Dedifferentiated amniotic fluid mesenchymal stem cell (primary cell): ENCODE results near the gene PCOLCE2.

Experiments used
- DNase-seq: peaks from one replicate; pipeline ENCODE4 v3.0.0-alpha.2; 2016; ENCODE audit errors: extremely low spot score

Gene PCOLCE2

GRCh38 chr3:142808103-142808917, 80.6 kb downstream of the PCOLCE2 start:
- DNase-seq: peak; percentile 17

DNA sequence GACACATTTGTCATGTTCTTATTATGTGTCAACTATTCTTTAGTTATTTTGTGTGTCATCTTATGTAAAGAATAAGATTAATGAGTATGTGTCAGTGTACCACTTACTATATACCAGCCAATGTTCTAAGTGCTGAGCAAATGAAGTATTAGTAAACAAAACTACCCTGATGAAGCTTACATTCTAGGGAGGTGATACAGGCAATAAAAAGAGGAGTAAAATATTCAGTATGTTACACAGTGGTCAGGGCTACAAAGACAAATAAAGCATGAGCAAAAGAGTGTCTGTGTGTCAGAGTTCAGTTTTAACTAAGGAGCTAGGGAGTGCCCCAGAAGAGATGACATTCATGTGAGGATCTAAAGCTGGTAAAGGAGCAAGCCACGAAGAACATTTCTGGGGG, 86.0 kb downstream of the PCOLCE2 start:
- DNase-seq: no peak

DNA sequence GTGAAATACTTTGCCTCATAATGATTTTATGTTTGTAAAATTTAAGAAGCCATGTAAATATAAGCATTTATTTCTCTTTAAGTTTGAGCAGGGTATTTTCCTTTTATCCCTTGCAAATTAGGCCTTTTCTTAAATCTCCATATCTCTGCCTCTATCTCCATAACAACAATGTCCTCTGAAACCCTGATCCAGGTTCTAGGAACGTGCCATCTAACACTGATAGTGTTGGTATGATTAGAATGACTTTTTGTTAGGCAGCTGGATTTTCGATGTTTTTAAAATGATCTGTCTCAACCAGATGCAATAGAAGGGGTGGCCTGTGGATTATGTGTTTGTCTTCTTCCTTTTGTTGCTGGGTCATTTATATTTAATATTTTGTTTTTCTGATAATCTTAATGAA, 87.1 kb downstream of the PCOLCE2 start:
- no peak for DNase-seq

- no peak for DNase-seq
Observed at GRCh38 chr3:142796823-142797222, 92.1 kb downstream of the PCOLCE2 start.

DNA sequence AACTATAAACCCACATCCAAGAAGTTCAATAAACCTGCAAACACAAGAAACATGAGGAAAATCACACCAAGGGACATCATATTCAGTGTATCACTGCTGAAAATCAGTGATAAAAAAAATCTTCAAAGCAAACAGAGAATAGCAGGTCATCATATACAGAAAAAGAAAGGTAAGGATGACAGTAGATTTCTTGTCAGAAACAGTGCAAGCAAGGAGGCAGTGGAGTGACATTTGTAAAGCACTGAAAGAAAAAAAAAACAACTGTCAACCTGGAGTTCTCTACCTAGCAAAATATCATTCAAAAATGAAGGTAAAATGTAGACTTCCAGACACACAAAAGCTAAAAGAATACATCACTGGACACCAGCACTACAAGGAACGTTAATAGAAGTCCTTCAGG, 93.6 kb downstream of the PCOLCE2 start:
- no peak for DNase-seq

- DNase-seq: no peak
Observed at GRCh38 chr3:142794508-142794907, 94.4 kb downstream of the PCOLCE2 start.

- DNase-seq: no peak
Observed at GRCh38 chr3:142787719-142788118, 101.2 kb downstream of the PCOLCE2 start.

DNA sequence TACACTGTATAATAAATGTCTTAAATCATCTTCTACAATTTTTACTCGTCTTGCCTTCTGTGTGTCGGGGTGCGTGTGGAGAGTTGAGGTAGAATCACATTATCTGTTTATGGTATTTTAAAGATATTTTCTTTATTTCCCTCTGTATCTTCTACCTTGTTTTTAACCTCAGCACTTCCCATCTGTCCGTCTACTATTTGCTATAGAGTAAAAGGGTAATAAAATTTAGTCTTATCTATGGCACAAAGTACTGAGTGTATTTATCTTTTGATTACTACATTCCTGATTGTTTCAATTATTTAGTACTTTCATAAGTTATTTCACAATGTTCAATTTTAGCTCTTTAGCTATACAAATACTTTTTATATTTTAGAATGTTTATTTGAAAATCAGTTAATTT, 102.9 kb downstream of the PCOLCE2 start:
- no peak for DNase-seq

DNA sequence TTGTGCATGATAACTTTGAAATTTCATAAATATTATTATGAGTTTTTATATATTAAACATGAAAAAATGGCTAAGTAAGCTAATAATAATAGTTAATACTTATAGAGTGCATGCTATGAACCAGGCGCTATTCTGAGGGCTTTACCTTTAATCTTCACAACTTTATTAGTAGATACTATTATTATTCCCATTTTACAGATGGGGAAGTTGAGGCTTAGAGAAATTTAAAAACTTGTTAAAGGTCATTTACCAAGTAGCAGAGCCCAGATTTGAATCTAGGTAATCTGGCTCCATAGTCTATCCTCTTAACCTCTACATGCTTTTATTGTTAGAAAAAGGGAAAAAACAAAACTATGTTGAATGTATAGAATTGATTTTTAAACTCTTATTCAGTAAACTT, 104.7 kb downstream of the PCOLCE2 start:
- no peak for DNase-seq

DNA sequence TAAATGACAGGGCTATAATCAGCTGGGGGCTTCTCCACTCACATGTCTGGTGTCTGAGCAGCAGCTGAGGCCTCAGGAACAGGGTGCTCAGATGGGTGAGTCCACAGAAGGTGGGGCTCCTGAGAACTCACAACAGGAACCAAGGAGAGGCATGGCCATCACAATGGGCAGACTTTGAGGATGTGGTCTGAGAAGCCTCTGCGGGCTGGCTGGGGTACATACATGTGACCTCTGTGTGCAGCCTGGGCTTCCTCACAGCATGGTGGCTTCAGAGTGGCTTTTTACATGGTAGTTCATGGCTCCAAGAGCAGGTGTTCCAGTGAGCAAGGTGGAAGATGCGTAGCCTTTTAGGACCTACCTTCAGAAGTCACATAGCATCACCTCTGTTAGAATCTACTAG, 106.3 kb downstream of the PCOLCE2 start:
- no peak for DNase-seq

GRCh38 chr3:142779591-142779990, 109.3 kb downstream of the PCOLCE2 start:
- DNase-seq: no peak

- DNase-seq: no peak
Observed at GRCh38 chr3:142778541-142778940, 110.3 kb downstream of the PCOLCE2 start.

- no peak for DNase-seq
Observed at GRCh38 chr3:142777927-142778326, 111.0 kb downstream of the PCOLCE2 start.

- DNase-seq: no peak
Observed at GRCh38 chr3:142768338-142768737, 120.5 kb downstream of the PCOLCE2 start.
